ENCODE measurements around the gene INS. TPM values are rescaled to one million over a fixed set of nuclear protein-coding genes. Genes with fewer than 3 reads are reported as not detected.
"Not testable (repeated sequence)": the region's sequence is repeated elsewhere in the genome, so short reads cannot be mapped to it uniquely, and the experiment has no call there.

The INS gene
- polyA plus RNA-seq, 12 donors: not detected

GRCh38 chr11:2199466-2200341 is 38.7 kb upstream of the INS start:
- no peak for DNase-seq

GRCh38 chr11:2198621-2199365 is 37.8 kb upstream of the INS start:
- DNase-seq: no peak

- DNase-seq: no peak
These were observed 36.9 kb upstream of the INS start for GRCh38 chr11:2197771-2198520.

- DNase-seq: peak; percentile 69
These were observed 36.2 kb upstream of the INS start for GRCh38 chr11:2196970-2197770.

GRCh38 chr11:2195756-2196088 is 34.7 kb upstream of the INS start:
- DNase-seq: no peak

GRCh38 chr11:2194877-2195755 is 34.1 kb upstream of the INS start:
- peak; percentile 30 for DNase-seq

- not testable (repeated sequence) for DNase-seq
These were observed 33.0 kb upstream of the INS start for GRCh38 chr11:2193888-2194595.

- DNase-seq: no peak
These were observed 32.3 kb upstream of the INS start for GRCh38 chr11:2193099-2193887.

- no peak for DNase-seq
These were observed 31.4 kb upstream of the INS start for GRCh38 chr11:2192435-2192834.

- no peak for DNase-seq
These were observed 30.9 kb upstream of the INS start for GRCh38 chr11:2191883-2192282.

GRCh38 chr11:2190657-2191471 is 29.9 kb upstream of the INS start:
- no peak for DNase-seq

- DNase-seq: no peak
These were observed 29.1 kb upstream of the INS start for GRCh38 chr11:2189938-2190656.

- DNase-seq: no peak
These were observed 27.7 kb upstream of the INS start for GRCh38 chr11:2188745-2189144.

- DNase-seq: no peak
These were observed 26.3 kb upstream of the INS start for GRCh38 chr11:2187280-2187707.

- DNase-seq: no peak
These were observed 25.8 kb upstream of the INS start for GRCh38 chr11:2186669-2187279.

- DNase-seq: no peak
These were observed 24.5 kb upstream of the INS start for GRCh38 chr11:2185324-2186085.
